DOHH2 (cell line): ENCODE data around the gene EDN1.
"Not testable (repeated sequence)": the region's sequence is repeated elsewhere in the genome, so short reads cannot be mapped to it uniquely, and the experiment has no call there.

Experiments
- H3F3A ChIP-seq: fragments of 200-600 bp; sonication (generic), shearing (Covaris generic); 2 replicates; pipeline ENCODE4 v1.6.0; 2016; ENCODE audit warnings: antibody characterized with exemption, mild to moderate bottlenecking; ENCODE audit not compliant: control insufficient read depth, insufficient read depth
- H3K27ac ChIP-seq: fragments of 200-600 bp; sonication (generic); 2 replicates; pipeline ENCODE4 v1.5.1; 2014; ENCODE audit warnings: low read depth, mild to moderate bottlenecking, low read length, moderate library complexity
- H3K27me3 ChIP-seq: fragments of 200-600 bp; sonication (generic); 2 replicates; pipeline ENCODE4 v1.6.1; 2014; ENCODE audit warnings: mild to moderate bottlenecking, low read length, mixed read lengths; ENCODE audit not compliant: control insufficient read depth
- H3K36me3 ChIP-seq: fragments of 200-600 bp; sonication (generic); 2 replicates; pipeline ENCODE4 v1.6.1; 2014; ENCODE audit warnings: mild to moderate bottlenecking, low read length, moderate library complexity, mixed read lengths; ENCODE audit not compliant: control insufficient read depth
- H3K4me1 ChIP-seq: fragments of 200-600 bp; sonication (generic); 2 replicates; pipeline ENCODE4 v1.6.1; 2014; ENCODE audit warnings: mild to moderate bottlenecking, low read length, mixed read lengths; ENCODE audit not compliant: control insufficient read depth
- H3K4me2 ChIP-seq: fragments of 200-600 bp; sonication (generic); 2 replicates; pipeline ENCODE4 v1.6.0; 2014; ENCODE audit warnings: mild to moderate bottlenecking, low read length, moderate library complexity
- H3K4me3 ChIP-seq: fragments of 200-600 bp; sonication (generic); 2 replicates; pipeline ENCODE4 v1.5.1; 2014; ENCODE audit warnings: mild to moderate bottlenecking, low read length, mixed read lengths
- H3K79me2 ChIP-seq: fragments of 200-600 bp; sonication (generic); 2 replicates; pipeline ENCODE4 v1.6.1; 2014; ENCODE audit warnings: mild to moderate bottlenecking, low read length, mixed read lengths; ENCODE audit not compliant: control insufficient read depth
- H3K9me2 ChIP-seq: fragments of 200-600 bp; sonication (generic); replicated peaks from 2 replicates; pipeline ENCODE4 v1.6.1; 2014; ENCODE audit warnings: mild to moderate bottlenecking, low read length, mixed read lengths; ENCODE audit not compliant: control insufficient read depth
- H3K9me3 ChIP-seq: fragments of 200-600 bp; sonication (generic); 2 replicates; pipeline ENCODE4 v1.6.1; 2014; ENCODE audit warnings: antibody characterized with exemption, low read length, mixed read lengths; ENCODE audit not compliant: control insufficient read depth, insufficient read depth
- H4K20me1 ChIP-seq: fragments of 200-600 bp; sonication (generic); 2 replicates; pipeline ENCODE4 v1.6.0; 2014; ENCODE audit warnings: low read depth, mild to moderate bottlenecking, antibody characterized with exemption, low read length, moderate library complexity; ENCODE audit not compliant: control insufficient read depth, insufficient read depth
- EZH2phosphoT487 ChIP-seq: fragments of 200-600 bp; sonication (generic); IDR thresholded peaks from 2 replicates; pipeline ENCODE4 v1.6.1; 2017; ENCODE audit warnings: borderline replicate concordance, mild to moderate bottlenecking, antibody characterized with exemption, low read length, moderate library complexity, mixed read lengths
- TF ChIP-seq, protein P1 (sequence below): fragments of 200-600 bp; sonication (generic); IDR thresholded peaks from one replicate; pipeline ENCODE4 v1.5.1; 2014; ENCODE audit warnings: antibody characterized with exemption, mild to moderate bottlenecking, low read depth, low read length; ENCODE audit not compliant: poor library complexity, severe bottlenecking

EDN1 gene

DNA sequence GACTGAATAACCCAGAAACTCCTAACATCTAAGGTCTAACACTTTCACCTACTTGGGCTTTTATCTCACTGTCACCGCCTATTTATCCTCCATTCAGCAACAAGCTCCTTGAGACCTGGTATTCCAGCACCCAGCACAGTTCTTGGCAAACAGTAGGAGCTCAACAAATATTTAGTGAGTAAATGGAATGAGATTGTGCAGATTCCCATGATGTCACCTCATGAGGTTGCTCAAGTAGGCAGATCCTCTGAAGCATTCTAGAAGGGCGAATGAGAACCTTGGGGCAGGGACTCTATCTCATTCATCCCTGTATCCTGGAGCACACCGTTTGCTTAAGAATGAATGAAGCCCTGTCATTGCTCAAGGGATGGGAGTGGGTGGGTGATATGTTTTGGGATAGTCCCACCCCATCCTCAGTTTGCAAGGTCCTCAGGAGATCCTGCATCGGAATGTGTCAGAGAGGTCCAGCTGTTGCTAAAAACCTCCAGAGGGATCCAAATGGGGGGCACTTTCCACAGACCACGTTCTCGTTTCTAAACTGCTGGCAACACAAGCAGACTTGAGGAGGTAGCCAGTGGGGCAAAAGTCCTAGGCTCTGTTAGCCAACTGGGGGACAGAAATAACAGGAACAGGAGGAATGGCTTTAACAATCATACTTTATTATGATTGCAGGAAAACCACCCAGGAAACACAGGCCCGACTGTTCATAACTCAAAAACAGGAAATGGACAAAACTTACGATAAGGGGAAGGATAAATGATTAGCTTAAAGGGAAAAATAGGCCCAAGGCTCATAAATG lies 42.0 kb downstream of the EDN1 start:
- Histone ChIP-seq H3K36me3 (no peaks in the 10 kb centered on the region), H3K9me3 (no peaks in the 10 kb centered on the region), H3K4me1 (peaks cover 14% of the 10 kb centered on the region), H3K4me3 (no peak overlapping the region), H3K79me2 (no peaks in the 10 kb centered on the region), H3K9me2 (no peaks in the 10 kb centered on the region), H3F3A (no peaks in the 10 kb centered on the region), H3K27me3 (no peaks in the 10 kb centered on the region), H3K4me2 (no peak overlapping the region), H3K27ac (no peak overlapping the region), H4K20me1 (no peaks in the 10 kb centered on the region)
- no peak for TF ChIP-seq EZH2phosphoT487
- TF ChIP-seq, protein P1, sequence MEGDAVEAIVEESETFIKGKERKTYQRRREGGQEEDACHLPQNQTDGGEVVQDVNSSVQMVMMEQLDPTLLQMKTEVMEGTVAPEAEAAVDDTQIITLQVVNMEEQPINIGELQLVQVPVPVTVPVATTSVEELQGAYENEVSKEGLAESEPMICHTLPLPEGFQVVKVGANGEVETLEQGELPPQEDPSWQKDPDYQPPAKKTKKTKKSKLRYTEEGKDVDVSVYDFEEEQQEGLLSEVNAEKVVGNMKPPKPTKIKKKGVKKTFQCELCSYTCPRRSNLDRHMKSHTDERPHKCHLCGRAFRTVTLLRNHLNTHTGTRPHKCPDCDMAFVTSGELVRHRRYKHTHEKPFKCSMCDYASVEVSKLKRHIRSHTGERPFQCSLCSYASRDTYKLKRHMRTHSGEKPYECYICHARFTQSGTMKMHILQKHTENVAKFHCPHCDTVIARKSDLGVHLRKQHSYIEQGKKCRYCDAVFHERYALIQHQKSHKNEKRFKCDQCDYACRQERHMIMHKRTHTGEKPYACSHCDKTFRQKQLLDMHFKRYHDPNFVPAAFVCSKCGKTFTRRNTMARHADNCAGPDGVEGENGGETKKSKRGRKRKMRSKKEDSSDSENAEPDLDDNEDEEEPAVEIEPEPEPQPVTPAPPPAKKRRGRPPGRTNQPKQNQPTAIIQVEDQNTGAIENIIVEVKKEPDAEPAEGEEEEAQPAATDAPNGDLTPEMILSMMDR = no peak

DNA sequence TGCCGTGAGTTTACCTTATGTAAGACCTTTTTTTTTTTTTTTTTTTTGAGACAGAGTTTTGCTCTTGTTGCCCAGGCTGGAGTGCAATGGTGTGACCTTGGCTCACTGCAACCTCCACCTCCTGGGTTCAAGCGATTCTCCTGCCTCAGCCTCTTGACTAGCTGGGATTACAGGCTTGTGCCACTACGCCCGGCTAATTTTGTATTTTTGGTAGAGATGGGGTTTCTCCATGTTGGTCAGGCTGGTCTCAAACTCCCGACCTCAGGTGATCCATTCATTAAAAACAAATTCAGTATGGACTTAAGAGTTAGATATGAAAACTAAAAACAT lies 42.6 kb downstream of the EDN1 start:
- not testable (repeated sequence) for H3K9me2 ChIP-seq, H4K20me1 ChIP-seq, H3K4me2 ChIP-seq, H3K79me2 ChIP-seq, H3K9me3 ChIP-seq, H3K27me3 ChIP-seq, H3F3A ChIP-seq, H3K4me3 ChIP-seq, H3K27ac ChIP-seq, H3K36me3 ChIP-seq
- H3K4me1 ChIP-seq = peaks cover 14% of the 10 kb centered on the region

DNA sequence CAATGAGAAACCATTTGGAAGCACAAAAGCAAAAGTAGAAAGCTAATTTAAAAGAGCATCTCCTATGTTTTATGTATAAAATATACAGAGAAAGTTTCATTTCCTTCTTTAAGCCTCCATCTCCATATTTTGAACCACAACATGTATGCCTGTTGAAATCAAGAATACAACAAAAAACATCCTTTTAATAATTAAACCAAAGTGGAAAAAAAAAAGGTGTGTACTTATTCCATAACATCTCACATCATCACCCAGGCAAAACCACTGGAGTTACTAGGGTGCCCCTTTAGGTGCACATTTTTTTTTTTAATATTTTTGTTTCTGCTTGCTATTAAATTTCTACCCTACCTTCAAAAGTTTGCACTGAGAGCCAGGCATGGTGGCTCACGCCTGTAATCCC lies 43.0 kb downstream of the EDN1 start:
- H3K9me3 ChIP-seq = no peaks in the 10 kb centered on the region
- no peak overlapping the region for H3K27ac ChIP-seq
- no peaks in the 10 kb centered on the region for H4K20me1 ChIP-seq
- no peak for TF ChIP-seq EZH2phosphoT487
- TF ChIP-seq, protein P1 = no peak
- H3K79me2 ChIP-seq = no peaks in the 10 kb centered on the region
- no peak overlapping the region for H3K4me2 ChIP-seq
- H3K36me3 ChIP-seq = no peaks in the 10 kb centered on the region
- no peak overlapping the region for H3K4me3 ChIP-seq
- peaks cover 14% of the 10 kb centered on the region for H3K4me1 ChIP-seq
- no peaks in the 10 kb centered on the region for H3F3A ChIP-seq
- H3K27me3 ChIP-seq = no peaks in the 10 kb centered on the region
- H3K9me2 ChIP-seq = no peaks in the 10 kb centered on the region

DNA sequence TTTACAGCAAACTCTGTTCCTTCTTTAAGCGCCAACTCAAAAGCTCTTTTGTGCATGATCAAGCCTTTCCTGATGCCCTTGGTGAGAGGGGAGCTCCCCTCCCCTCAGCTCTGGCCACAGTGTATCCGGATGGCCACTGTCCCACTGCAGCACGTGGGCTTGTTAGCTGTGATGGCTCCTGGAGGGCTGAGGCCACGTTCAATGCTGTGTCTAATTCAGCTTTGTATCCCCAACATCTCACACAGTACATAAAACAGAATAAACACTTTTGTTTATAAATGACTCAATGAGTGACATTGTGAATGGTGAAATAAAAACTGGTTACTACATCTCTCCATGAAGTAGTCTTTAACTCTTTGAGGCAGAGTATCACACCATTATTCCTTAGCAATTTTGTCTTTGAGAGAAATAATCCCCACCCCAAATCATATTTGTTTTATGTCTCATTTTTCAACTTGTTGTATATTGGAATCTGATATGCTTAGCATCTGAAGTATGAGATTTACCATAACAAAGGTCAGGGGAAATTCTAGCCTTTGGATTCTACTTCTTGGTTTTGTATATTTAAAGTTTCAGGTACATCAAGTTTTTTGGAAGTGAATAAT lies 44.5 kb downstream of the EDN1 start:
- Histone ChIP-seq H3F3A (no peaks in the 10 kb centered on the region), H3K79me2 (no peaks in the 10 kb centered on the region), H3K4me2 (no peak overlapping the region), H3K36me3 (no peaks in the 10 kb centered on the region), H3K27ac (no peak overlapping the region), H4K20me1 (no peaks in the 10 kb centered on the region), H3K9me3 (no peaks in the 10 kb centered on the region), H3K27me3 (no peaks in the 10 kb centered on the region), H3K4me3 (no peak overlapping the region), H3K9me2 (no peaks in the 10 kb centered on the region), H3K4me1 (peaks cover 14% of the 10 kb centered on the region)
- TF ChIP-seq EZH2phosphoT487 = no peak
- TF ChIP-seq, protein P1 = no peak
